Measurements from ENCODE around the gene AQP12B.

AQP12B gene

DNA sequence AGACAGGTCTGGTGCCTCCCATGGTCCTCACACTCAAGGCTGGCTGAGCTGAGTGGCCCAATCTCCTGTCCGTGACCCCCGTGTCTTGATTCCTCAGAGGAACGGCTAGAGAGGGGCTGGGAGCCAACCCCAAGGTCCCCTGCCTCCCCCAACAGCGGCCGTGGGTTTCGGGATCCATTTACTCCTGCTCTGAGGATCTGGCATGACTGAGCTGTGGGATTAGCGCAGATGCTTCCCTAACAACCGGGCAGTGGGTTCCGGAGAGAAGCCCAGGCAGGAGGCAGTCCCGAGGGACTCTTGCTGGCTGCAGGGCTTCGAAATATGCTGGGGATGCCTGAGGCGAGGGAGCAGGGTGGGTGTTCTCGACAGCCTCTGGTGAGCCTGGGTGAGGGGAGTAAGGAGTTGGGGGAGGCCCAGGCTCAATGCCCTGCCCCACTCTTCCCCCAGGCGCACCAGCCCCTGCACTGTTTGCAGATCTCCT is 38.5 kb downstream of the AQP12B start:
- Histone ChIP-seq H3K36me3 (replicated peaks) (no peaks in the 10 kb centered on the region), H3K27ac (no peak overlapping the region), H3K4me3 (ENCODE audit: low read depth, low read length) (no peak overlapping the region), H3K27me3 (replicated peaks) (peaks cover 32% of the 10 kb centered on the region)
- DNase-seq = no peak
- TF ChIP-seq, protein P1, sequence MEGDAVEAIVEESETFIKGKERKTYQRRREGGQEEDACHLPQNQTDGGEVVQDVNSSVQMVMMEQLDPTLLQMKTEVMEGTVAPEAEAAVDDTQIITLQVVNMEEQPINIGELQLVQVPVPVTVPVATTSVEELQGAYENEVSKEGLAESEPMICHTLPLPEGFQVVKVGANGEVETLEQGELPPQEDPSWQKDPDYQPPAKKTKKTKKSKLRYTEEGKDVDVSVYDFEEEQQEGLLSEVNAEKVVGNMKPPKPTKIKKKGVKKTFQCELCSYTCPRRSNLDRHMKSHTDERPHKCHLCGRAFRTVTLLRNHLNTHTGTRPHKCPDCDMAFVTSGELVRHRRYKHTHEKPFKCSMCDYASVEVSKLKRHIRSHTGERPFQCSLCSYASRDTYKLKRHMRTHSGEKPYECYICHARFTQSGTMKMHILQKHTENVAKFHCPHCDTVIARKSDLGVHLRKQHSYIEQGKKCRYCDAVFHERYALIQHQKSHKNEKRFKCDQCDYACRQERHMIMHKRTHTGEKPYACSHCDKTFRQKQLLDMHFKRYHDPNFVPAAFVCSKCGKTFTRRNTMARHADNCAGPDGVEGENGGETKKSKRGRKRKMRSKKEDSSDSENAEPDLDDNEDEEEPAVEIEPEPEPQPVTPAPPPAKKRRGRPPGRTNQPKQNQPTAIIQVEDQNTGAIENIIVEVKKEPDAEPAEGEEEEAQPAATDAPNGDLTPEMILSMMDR (IDR thresholded peaks at IDR 0.05; ENCODE audit: low read depth, low read length, missing control alignments) = no peak
- in situ Hi-C loops (cut with HindIII; ENCODE audit: low pct_ligation_motif_present, low sequenced_read_pairs) = no loop called here

GRCh38 chr2:240643811-240644150 is 38.9 kb downstream of the AQP12B start:
- H3K27me3 ChIP-seq (replicated peaks) = peaks cover 28% of the 10 kb centered on the region
- H3K4me3 ChIP-seq (ENCODE audit: low read depth, low read length) = no peak overlapping the region
- no peaks in the 10 kb centered on the region for H3K36me3 ChIP-seq (replicated peaks)
- TF ChIP-seq, protein P1 (IDR thresholded peaks at IDR 0.05; ENCODE audit: low read depth, low read length, missing control alignments) = no peak
- no peak for DNase-seq
- H3K27ac ChIP-seq = no peak overlapping the region
- in situ Hi-C loops (cut with HindIII; ENCODE audit: low pct_ligation_motif_present, low sequenced_read_pairs) = no loop called here

DNA sequence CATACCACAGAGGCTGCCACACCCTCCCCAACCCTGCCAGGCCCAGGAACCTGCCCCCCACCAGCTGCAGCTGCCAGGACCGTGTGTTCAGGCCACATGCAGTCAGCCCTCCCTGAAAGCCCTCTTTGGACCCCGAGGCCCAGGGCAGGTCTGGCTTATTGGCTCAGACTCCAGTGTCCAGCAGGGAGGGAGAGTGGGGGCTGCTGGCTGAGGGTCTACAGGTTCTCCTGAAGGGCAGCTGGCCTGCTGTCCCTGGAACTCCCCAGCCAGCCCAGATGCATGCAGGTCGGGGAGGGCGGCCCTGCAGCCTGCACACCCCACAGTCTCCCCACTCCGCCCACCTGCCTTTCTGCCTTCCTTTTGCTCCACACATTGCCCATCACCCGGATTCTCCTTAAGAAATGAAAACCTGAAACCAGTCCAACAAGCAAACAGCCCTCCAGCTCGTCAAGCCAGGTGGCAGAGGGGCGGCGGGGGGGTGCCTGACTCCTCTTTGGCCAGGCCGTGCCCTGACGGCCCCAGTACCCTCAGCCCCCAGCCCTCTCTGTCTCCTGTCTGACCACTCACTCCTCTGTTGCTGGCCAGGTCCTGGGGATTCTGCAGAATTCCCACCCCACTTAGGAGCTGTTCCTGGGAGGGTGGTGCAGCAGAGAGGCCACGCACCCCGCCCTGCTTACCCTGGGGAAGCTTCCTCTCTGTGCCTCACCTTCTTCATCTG is 39.4 kb downstream of the AQP12B start:
- Histone ChIP-seq H3K27ac (no peak overlapping the region), H3K36me3 (replicated peaks) (no peaks in the 10 kb centered on the region), H3K4me3 (ENCODE audit: low read depth, low read length) (no peak overlapping the region), H3K27me3 (replicated peaks) (peaks cover 23% of the 10 kb centered on the region)
- in situ Hi-C loops (cut with HindIII; ENCODE audit: low pct_ligation_motif_present, low sequenced_read_pairs) = no loop called here
- TF ChIP-seq, protein P1 (IDR thresholded peaks at IDR 0.05; ENCODE audit: low read depth, low read length, missing control alignments) = no peak
- DNase-seq = no peak

DNA sequence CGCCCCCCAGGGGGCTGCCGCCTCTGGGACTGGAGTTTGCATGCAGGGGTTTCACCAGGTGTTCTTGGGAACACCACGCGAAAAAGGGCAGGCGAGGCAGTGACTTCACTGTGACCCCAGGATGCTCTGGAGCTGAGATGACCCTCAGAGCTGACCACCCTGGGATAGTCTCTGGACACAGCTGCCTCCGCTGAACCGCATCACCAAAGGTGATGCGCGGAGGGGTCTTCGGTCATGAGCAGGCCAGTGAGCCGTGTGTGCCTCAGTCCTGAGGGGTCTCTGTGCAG is 39.9 kb downstream of the AQP12B start:
- Histone ChIP-seq H3K4me3 (ENCODE audit: low read depth, low read length) (no peak overlapping the region), H3K27me3 (replicated peaks) (peaks cover 18% of the 10 kb centered on the region), H3K27ac (no peak overlapping the region), H3K36me3 (replicated peaks) (no peaks in the 10 kb centered on the region)
- in situ Hi-C loops (cut with HindIII; ENCODE audit: low pct_ligation_motif_present, low sequenced_read_pairs) = no loop called here
- TF ChIP-seq, protein P1 (IDR thresholded peaks at IDR 0.05; ENCODE audit: low read depth, low read length, missing control alignments) = no peak
- DNase-seq = no peak

- in situ Hi-C loops (cut with HindIII; ENCODE audit: low pct_ligation_motif_present, low sequenced_read_pairs) = no loop called here
- H3K27ac ChIP-seq = no peak overlapping the region
- DNase-seq = no peak
- H3K4me3 ChIP-seq (ENCODE audit: low read depth, low read length) = no peak overlapping the region
- H3K36me3 ChIP-seq (replicated peaks) = no peaks in the 10 kb centered on the region
- TF ChIP-seq, protein P1 (IDR thresholded peaks at IDR 0.05; ENCODE audit: low read depth, low read length, missing control alignments) = no peak
- H3K27me3 ChIP-seq (replicated peaks) = peaks cover 14% of the 10 kb centered on the region
These were observed 40.5 kb downstream of the AQP12B start for GRCh38 chr2:240642061-240642805.
